Liver (tissue), 9 donors: ENCODE results near the gene SH3GL1. TPM values are rescaled to one million over a fixed set of nuclear protein-coding genes. Genes with fewer than 3 reads are reported as not detected.

Source experiments
- DNase-seq: peaks from one replicate; pipeline ENCODE4 v3.0.0-alpha.2; 2017; ENCODE audit warnings: low spot score
- H3K27ac ChIP-seq, 2 donors: one replicate each; pipeline ENCODE4 v1.7.0; 2013; ENCODE audit warnings: inconsistent platforms in 2 of 2, low read length in 2 of 2, control low read depth in 1 of 2, low read depth in 1 of 2, mild to moderate bottlenecking in 1 of 2
- H3K27me3 ChIP-seq, 4 donors: one replicate each; pipeline versions ENCODE4 v1.6.1 to v1.7.0; 2013; ENCODE audit warnings: low read length in 3 of 4, inconsistent platforms in 1 of 4, mild to moderate bottlenecking in 1 of 4, moderate library complexity in 1 of 4; ENCODE audit not compliant: control insufficient read depth in 4 of 4, insufficient read depth in 4 of 4
- H3K36me3 ChIP-seq, 4 donors: one replicate each; pipeline versions ENCODE4 v1.6.1 to v1.7.0; 2013; ENCODE audit warnings: low read length in 3 of 4, mild to moderate bottlenecking in 3 of 4, low read depth in 1 of 4, moderate library complexity in 1 of 4; ENCODE audit not compliant: control insufficient read depth in 4 of 4, insufficient read depth in 3 of 4
- H3K4me1 ChIP-seq, 4 donors: one replicate each; pipeline versions ENCODE4 v1.6.1 to v1.7.0; 2013; ENCODE audit warnings: low read length in 3 of 4, mild to moderate bottlenecking in 3 of 4, moderate library complexity in 1 of 4; ENCODE audit not compliant: control insufficient read depth in 4 of 4, insufficient read depth in 4 of 4
- H3K4me3 ChIP-seq, 3 donors: one replicate each; pipeline versions ENCODE4 v1.6.1 to v1.7.0; 2013; ENCODE audit warnings: low read length in 3 of 3, control low read depth in 1 of 3, low read depth in 1 of 3, mild to moderate bottlenecking in 1 of 3
- H3K9ac ChIP-seq, 2 donors: one replicate each; pipeline ENCODE4 v1.7.0; 2013; ENCODE audit warnings: low read length in 2 of 2, mild to moderate bottlenecking in 2 of 2, moderate library complexity in 2 of 2, control low read depth in 1 of 2, low read depth in 1 of 2
- H3K9me3 ChIP-seq, 4 donors: one replicate each; pipeline versions ENCODE4 v1.6.1 to v1.7.0; 2013; ENCODE audit warnings: low read length in 3 of 4; ENCODE audit not compliant: control insufficient read depth in 4 of 4
- EGR1 ChIP-seq, 2 donors: IDR thresholded peaks; 2 replicates each; pipeline ENCODE4 v1.6.1; 2016 to 2018; ENCODE audit warnings: antibody characterized with exemption in 2 of 2, low read depth in 2 of 2
- FOXA1 ChIP-seq: IDR thresholded peaks from 2 replicates; pipeline ENCODE4 v1.6.1; 2016; ENCODE audit warnings: antibody characterized with exemption
- FOXA2 ChIP-seq: IDR thresholded peaks from 2 replicates; pipeline ENCODE4 v1.6.1; 2016; ENCODE audit warnings: antibody characterized with exemption
- GABPA ChIP-seq, 2 donors: IDR thresholded peaks in 1 of 2; conservative IDR thresholded peaks in 1 of 2; 2 replicates each; pipeline ENCODE4 v1.6.1; 2016; ENCODE audit warnings: antibody characterized with exemption in 2 of 2, mild to moderate bottlenecking in 1 of 2, moderate library complexity in 1 of 2
- HNF4A ChIP-seq, 2 donors: conservative IDR thresholded peaks; 2 replicates each; pipeline ENCODE4 v1.6.1; 2016; ENCODE audit warnings: antibody characterized with exemption in 2 of 2, mild to moderate bottlenecking in 2 of 2
- HNF4G ChIP-seq: IDR thresholded peaks from 2 replicates; pipeline ENCODE4 v1.6.1; 2016; ENCODE audit warnings: antibody characterized with exemption
- JUND ChIP-seq, 2 donors: IDR thresholded peaks; 2 replicates each; pipeline ENCODE4 v1.6.1; 2016; ENCODE audit warnings: antibody characterized with exemption in 2 of 2
- NR2F2 ChIP-seq: IDR thresholded peaks from 2 replicates; pipeline ENCODE4 v1.6.1; 2016; ENCODE audit warnings: antibody characterized with exemption
- RAD21 ChIP-seq, 2 donors: IDR thresholded peaks; 2 replicates each; pipeline ENCODE4 v1.6.1; 2016; ENCODE audit warnings: antibody characterized with exemption in 2 of 2, mild to moderate bottlenecking in 2 of 2
- RXRA ChIP-seq, 2 donors: IDR thresholded peaks; 2 replicates each; pipeline ENCODE4 v1.6.1; 2017 to 2018; ENCODE audit warnings: antibody characterized with exemption in 2 of 2, mild to moderate bottlenecking in 1 of 2
- SP1 ChIP-seq: IDR thresholded peaks from 2 replicates; pipeline ENCODE4 v1.6.1; 2018; ENCODE audit warnings: antibody characterized with exemption, mild to moderate bottlenecking
- YY1 ChIP-seq: IDR thresholded peaks from 2 replicates; pipeline ENCODE4 v1.6.1; 2016; ENCODE audit warnings: antibody characterized with exemption, mild to moderate bottlenecking
- WGBS: extraction: QIAGEN DNeasy Blood & Tissue Kit; methylation state at CpG from one replicate; pipeline ENCODE4 v1.1.7; 2013; 5-methylcytosine and 5-hydroxymethylcytosine counted together
- polyA plus RNA-seq, 2 donors: library from polyadenylated mRNA; stranded (reverse) in 1 of 2; unstranded in 1 of 2; fragments of 200-250 nt in 1 of 2; fragments of >200 nt in 1 of 2; fragmentation: Nextera tagmentation in 1 of 2; extraction: Ambion mirVana in 1 of 2; gene quantifications; one replicate each; pipeline versions ENCODE4 v1.2.1 to v1.2.3, GENCODE V29; 2013 to 2015
- total RNA-seq, 2 donors: library from RNA; depleted of rRNA; stranded (reverse); fragments of >200 nt; gene quantifications; one replicate each; pipeline ENCODE4 v1.2.3, GENCODE V29; 2014
- TF ChIP-seq, protein P1 (sequence below): fragments of 150-350 bp; IDR thresholded peaks from 2 replicates; pipeline ENCODE4 v1.5.1; 2017; ENCODE audit warnings: improper control_type of control experiment, low read depth, low read length; ENCODE audit not compliant: missing input control
- TF ChIP-seq, protein P2 (sequence below): IDR thresholded peaks from 2 replicates; pipeline ENCODE4 v1.6.1; 2016; ENCODE audit warnings: antibody characterized with exemption
- TF ChIP-seq, protein P3 (sequence below): IDR thresholded peaks from 2 replicates; pipeline ENCODE4 v1.6.1; 2016; ENCODE audit warnings: antibody characterized with exemption, mild to moderate bottlenecking
- TF ChIP-seq, protein P4 (sequence below): IDR thresholded peaks from 2 replicates; pipeline ENCODE4 v1.6.1; 2016; ENCODE audit warnings: antibody characterized with exemption
- TF ChIP-seq, protein P5 (sequence below): IDR thresholded peaks from 2 replicates; pipeline ENCODE4 v1.6.1; 2016; ENCODE audit warnings: antibody characterized with exemption
- donor health status: healthy.
- donor health status: healthy.
- donor health status: healthy.
- donor health status: healthy.
- donor health status: healthy.

Gene SH3GL1
- total and polyA plus RNA-seq, 4 donors, result 16.5 to 27.8 (median 18.2) TPM

DNA sequence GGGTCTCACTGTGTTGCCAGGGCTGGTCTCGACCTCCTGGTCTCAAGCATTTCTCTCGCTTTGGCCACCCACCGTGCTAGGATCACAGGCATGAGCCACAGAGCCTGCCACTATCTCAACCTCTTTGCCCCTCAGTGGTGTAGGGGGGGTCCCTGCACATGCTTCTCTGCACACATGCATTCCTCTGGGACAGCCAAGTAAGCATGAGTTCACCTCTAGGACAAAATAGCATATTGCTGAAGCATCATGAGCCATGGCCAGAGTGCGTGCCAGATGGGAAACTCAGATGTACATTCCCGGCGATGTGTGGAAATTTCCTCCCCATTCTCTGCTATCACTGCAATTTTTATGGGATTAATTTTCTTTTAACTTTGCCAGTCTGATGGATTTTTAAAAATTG is 25.2 kb upstream of the SH3GL1 start:
- Histone ChIP-seq H3K4me1 (no peaks in the 10 kb centered on the region), H3K9me3 (no peaks in the 10 kb centered on the region), H3K4me3 (no peak overlapping the region), H3K27me3 (no peaks in the 10 kb centered on the region), H3K9ac (no peak overlapping the region), H3K36me3 (peaks cover 0 to 6% (median 3%) of the 10 kb centered on the region in 4 donors), H3K27ac (no peak overlapping the region)
- TF ChIP-seq, protein P1, sequence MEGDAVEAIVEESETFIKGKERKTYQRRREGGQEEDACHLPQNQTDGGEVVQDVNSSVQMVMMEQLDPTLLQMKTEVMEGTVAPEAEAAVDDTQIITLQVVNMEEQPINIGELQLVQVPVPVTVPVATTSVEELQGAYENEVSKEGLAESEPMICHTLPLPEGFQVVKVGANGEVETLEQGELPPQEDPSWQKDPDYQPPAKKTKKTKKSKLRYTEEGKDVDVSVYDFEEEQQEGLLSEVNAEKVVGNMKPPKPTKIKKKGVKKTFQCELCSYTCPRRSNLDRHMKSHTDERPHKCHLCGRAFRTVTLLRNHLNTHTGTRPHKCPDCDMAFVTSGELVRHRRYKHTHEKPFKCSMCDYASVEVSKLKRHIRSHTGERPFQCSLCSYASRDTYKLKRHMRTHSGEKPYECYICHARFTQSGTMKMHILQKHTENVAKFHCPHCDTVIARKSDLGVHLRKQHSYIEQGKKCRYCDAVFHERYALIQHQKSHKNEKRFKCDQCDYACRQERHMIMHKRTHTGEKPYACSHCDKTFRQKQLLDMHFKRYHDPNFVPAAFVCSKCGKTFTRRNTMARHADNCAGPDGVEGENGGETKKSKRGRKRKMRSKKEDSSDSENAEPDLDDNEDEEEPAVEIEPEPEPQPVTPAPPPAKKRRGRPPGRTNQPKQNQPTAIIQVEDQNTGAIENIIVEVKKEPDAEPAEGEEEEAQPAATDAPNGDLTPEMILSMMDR, result no peak
- TF ChIP-seq YY1 (no peak), JUND (IDR thresholded peaks at IDR 0.05) (no peak), FOXA2 (no peak), RAD21 (IDR thresholded peaks at IDR 0.05) (no peak), RXRA (IDR thresholded peaks at IDR 0.05) (no peak), SP1 (no peak), GABPA (IDR thresholded peaks at IDR 0.05 in 1 of 2, conservative IDR thresholded peaks at IDR 0.05 in 1 of 2) (no peak), HNF4A (conservative IDR thresholded peaks at IDR 0.05) (no peak), NR2F2 (no peak), HNF4G (no peak), EGR1 (IDR thresholded peaks at IDR 0.05; ENCODE audit: low read depth in 2 of 2) (no peak), FOXA1 (no peak)
- TF ChIP-seq, protein P2, sequence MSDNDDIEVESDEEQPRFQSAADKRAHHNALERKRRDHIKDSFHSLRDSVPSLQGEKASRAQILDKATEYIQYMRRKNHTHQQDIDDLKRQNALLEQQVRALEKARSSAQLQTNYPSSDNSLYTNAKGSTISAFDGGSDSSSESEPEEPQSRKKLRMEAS, result no peak
- TF ChIP-seq, protein P3, sequence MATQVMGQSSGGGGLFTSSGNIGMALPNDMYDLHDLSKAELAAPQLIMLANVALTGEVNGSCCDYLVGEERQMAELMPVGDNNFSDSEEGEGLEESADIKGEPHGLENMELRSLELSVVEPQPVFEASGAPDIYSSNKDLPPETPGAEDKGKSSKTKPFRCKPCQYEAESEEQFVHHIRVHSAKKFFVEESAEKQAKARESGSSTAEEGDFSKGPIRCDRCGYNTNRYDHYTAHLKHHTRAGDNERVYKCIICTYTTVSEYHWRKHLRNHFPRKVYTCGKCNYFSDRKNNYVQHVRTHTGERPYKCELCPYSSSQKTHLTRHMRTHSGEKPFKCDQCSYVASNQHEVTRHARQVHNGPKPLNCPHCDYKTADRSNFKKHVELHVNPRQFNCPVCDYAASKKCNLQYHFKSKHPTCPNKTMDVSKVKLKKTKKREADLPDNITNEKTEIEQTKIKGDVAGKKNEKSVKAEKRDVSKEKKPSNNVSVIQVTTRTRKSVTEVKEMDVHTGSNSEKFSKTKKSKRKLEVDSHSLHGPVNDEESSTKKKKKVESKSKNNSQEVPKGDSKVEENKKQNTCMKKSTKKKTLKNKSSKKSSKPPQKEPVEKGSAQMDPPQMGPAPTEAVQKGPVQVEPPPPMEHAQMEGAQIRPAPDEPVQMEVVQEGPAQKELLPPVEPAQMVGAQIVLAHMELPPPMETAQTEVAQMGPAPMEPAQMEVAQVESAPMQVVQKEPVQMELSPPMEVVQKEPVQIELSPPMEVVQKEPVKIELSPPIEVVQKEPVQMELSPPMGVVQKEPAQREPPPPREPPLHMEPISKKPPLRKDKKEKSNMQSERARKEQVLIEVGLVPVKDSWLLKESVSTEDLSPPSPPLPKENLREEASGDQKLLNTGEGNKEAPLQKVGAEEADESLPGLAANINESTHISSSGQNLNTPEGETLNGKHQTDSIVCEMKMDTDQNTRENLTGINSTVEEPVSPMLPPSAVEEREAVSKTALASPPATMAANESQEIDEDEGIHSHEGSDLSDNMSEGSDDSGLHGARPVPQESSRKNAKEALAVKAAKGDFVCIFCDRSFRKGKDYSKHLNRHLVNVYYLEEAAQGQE, result no peak
- TF ChIP-seq, protein P4, sequence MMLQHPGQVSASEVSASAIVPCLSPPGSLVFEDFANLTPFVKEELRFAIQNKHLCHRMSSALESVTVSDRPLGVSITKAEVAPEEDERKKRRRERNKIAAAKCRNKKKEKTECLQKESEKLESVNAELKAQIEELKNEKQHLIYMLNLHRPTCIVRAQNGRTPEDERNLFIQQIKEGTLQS, result no peak
- TF ChIP-seq, protein P5, sequence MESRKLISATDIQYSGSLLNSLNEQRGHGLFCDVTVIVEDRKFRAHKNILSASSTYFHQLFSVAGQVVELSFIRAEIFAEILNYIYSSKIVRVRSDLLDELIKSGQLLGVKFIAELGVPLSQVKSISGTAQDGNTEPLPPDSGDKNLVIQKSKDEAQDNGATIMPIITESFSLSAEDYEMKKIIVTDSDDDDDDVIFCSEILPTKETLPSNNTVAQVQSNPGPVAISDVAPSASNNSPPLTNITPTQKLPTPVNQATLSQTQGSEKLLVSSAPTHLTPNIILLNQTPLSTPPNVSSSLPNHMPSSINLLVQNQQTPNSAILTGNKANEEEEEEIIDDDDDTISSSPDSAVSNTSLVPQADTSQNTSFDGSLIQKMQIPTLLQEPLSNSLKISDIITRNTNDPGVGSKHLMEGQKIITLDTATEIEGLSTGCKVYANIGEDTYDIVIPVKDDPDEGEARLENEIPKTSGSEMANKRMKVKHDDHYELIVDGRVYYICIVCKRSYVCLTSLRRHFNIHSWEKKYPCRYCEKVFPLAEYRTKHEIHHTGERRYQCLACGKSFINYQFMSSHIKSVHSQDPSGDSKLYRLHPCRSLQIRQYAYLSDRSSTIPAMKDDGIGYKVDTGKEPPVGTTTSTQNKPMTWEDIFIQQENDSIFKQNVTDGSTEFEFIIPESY, result no peak
- DNase-seq, result no peak
- 97% methylated on average over 6 of the region's 6 CpGs for whole genome bisulfite sequencing
